ENCODE measurements around the gene KMT5B.

Gene KMT5B

DNA sequence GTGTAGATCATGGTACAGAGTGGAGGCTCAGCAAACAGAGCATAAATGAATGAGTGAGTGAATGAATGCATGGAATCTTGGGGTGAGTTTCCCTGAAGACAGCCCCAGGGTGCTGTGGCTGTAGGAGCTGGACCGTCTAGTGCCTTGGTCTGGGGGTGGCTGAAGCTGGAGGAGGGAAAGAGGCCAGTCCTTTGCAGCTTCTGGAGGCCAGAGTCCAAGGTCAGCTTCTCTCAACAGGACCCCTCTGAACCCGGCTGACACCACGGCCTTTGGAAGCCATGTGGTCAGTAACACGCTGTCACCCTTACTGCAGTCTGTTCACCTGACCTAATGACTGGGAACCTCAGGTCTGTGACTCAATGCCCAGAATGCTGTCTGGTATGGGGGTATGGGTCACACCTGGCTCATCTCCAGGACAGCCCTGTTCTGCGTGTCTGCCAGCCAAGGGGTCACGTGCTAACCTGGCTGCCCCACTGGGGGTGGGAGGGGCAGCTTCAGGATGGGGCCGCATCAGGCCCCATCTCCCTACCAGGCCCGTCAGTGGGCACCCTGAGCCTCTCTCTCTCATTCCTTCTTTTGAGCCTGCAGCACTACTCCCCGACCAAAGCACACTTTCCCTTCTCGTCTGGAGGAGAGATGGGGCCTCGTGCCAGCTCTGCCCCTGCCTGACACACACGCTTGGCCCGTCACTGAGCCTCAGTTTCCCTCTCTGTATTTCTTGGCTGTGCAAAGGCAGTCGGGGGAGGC, 67.8 kb downstream of the KMT5B start:
- DNase-seq (ENCODE audit: low read depth) = no peak

DNA sequence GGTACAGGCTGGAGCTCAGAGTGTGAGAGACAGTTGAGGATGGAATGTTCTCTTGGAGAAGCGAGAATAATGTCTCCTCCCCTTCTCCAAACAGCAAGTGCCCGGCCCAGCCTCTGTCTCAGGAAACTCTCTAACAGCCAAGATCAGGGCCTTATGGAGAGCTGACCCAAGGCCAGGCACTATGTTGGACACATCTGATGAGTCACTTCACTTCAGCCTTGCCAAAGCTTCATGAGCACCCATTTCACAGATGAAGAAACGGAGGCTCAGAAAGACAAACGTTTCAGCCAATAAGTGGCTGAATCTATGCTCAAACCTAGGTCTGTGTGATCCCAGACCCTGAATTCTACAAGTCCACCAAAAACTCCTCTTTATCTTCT, 69.8 kb downstream of the KMT5B start:
- no peak for DNase-seq (ENCODE audit: low read depth)

GRCh38 chr11:68142441-68143309, 70.4 kb downstream of the KMT5B start:
- DNase-seq (ENCODE audit: low read depth) = no peak

DNA sequence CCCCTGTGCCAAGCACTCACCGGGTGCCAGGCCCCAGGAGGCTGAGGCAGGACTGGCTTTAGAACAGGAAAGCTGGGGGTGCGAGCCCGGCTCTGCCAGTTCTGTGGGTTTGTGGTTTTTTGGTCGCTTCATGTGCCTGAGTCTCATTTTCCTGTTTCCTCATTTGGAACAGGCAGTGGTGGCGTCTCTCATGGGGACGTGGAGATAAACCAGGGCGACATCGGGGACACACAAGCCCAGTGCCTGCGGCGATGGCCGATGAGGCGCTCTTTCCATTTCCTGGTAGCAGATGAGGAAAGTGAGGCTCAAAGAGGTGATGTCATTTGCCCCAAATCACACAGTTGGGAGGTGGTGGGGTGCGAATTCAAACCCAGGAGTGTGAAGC, 71.1 kb downstream of the KMT5B start:
- DNase-seq (ENCODE audit: low read depth) = no peak

DNA sequence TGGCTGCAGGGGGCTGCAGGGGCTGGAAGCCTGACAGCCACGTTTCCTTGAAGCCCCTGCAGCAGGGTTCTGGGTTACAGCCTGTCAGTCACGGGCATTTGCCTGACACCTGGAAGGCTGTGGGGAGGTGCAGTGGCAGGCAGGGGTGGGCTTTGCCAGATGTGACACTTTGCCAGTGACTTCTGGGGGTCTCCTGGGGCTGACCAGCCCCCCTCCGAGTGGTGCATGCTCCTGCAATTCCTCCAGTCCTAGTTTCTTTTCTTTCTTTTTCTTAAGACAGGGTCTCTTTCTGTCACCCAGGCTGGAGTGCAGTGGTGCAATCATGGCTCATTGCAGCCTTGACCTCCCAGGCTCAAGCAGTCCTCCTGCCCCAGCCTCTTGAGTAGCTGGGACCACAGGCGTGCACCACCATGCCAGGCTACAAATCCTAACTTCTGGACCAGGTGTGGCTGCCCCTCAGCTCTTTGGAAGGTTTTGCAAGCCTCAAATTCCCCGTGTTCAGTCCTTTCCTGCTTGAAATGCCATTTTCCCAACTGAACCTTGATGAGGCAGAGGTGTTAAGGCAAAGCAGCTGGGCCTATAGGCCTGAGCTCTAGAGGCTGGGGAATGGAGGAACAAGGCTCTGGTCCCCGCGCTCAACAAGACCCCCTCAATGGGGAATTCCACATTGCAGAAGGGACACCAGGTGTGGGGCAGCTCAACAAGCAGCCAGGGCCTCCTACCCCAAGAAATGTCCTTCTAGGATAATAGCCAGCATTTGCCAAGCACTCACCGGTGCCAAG, 71.7 kb downstream of the KMT5B start:
- DNase-seq (ENCODE audit: low read depth) = no peak

- no peak for DNase-seq (ENCODE audit: low read depth)
Measured at GRCh38 chr11:68140496-68141245, 72.4 kb downstream of the KMT5B start.

DNA sequence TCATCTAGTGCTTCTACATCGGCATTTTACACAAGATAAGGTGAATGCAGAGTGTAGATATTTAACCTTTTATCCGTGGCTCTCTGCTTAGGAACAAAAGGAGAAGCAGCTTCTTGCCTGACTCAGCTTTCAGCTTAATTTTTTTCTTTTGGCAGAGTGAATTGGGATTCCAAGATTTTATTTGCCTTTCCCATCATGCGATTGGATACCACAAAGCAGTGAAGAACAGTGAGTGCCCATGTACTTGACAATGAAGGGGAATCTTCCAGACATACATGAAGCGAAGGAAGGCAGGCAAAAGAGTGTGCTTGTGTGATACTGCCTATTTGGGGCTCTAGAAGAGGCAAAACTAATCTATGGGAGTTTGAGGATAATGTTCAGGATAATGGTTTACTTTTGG, 74.9 kb downstream of the KMT5B start:
- DNase-seq (ENCODE audit: low read depth) = no peak

DNA sequence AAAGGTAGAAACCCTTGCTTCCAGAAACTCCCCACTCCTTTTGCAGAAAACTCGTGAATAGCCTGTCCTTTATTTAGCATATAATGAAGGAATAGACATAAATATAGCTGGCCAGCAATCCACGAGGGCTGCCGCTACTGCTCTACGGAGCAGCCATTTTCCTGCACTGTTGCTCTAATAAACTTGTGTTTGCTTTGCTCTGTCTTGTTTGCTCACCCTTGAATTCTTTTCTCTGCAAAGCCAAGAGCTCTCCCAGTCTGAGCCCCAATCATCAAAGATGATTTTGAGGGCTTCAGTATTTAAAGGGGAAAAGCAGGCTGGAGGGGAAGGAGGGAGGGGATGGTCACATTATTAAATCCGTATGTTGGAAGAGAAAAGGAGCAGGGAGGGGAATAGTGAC, 75.3 kb downstream of the KMT5B start:
- DNase-seq (ENCODE audit: low read depth) = no peak

DNA sequence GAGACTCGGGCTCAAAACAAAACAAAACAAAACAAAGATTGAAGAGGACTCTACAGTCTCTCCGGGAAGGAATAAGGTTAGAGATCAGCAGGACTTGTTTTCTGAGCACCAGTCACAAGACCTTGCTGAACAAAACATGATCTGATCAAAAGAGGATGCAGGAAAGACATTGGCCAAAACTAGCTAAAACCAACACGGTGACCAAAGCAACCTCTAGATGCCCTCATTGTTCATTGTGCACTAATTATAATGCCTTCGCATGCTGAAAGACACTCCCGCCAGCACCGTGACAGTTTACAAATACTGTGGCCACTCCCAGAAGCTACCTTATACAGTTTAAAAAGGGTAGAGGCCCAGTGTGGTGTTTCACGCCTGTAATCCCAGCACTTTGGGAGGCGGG, 76.2 kb downstream of the KMT5B start:
- DNase-seq (ENCODE audit: low read depth) = no peak

GRCh38 chr11:68135161-68135560, 77.9 kb downstream of the KMT5B start:
- DNase-seq (ENCODE audit: low read depth) = no peak

- DNase-seq (ENCODE audit: low read depth) = no peak
Measured at GRCh38 chr11:68133761-68134160, 79.3 kb downstream of the KMT5B start.

GRCh38 chr11:68130121-68130520, 83.0 kb downstream of the KMT5B start:
- no peak for DNase-seq (ENCODE audit: low read depth)

DNA sequence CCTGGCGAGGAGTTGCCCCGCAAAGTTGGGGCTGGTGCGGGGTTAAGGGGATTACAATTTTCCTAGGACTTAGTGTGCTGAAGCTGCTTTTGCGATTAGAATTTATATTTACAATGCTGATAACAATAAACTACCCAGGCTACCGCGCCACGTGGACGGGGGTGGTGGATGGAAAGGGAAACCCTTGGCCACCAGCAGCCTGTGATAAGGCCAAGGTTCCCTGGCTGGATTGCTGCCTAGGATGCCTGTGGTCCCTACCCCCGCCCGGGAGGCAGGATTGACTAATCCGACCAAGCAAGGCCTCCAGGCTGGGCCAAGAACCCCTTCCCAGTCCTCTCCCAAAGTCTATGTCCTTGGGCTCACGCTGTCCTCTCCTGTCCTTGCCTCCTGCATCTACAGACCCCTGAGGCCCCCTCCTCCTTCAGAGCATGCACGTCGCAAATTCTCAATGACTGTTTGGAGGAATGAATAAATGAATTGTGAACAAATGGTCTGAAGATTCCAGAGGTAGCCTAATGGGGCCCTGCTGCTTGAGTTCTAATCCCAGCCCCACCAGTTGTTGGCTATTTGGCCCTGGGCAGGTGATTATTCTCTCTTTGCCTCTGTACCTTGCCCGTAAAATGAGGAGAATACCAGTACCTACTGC, 84.3 kb downstream of the KMT5B start:
- peak; percentile 81 for DNase-seq (ENCODE audit: low read depth)

GRCh38 chr11:68127714-68128681, 85.1 kb downstream of the KMT5B start:
- peak; percentile 45 for DNase-seq (ENCODE audit: low read depth)

GRCh38 chr11:68125164-68125563, 87.9 kb downstream of the KMT5B start:
- no peak for DNase-seq (ENCODE audit: low read depth)

- no peak for DNase-seq (ENCODE audit: low read depth)
Measured at GRCh38 chr11:68122936-68123539, 90.1 kb downstream of the KMT5B start.

DNA sequence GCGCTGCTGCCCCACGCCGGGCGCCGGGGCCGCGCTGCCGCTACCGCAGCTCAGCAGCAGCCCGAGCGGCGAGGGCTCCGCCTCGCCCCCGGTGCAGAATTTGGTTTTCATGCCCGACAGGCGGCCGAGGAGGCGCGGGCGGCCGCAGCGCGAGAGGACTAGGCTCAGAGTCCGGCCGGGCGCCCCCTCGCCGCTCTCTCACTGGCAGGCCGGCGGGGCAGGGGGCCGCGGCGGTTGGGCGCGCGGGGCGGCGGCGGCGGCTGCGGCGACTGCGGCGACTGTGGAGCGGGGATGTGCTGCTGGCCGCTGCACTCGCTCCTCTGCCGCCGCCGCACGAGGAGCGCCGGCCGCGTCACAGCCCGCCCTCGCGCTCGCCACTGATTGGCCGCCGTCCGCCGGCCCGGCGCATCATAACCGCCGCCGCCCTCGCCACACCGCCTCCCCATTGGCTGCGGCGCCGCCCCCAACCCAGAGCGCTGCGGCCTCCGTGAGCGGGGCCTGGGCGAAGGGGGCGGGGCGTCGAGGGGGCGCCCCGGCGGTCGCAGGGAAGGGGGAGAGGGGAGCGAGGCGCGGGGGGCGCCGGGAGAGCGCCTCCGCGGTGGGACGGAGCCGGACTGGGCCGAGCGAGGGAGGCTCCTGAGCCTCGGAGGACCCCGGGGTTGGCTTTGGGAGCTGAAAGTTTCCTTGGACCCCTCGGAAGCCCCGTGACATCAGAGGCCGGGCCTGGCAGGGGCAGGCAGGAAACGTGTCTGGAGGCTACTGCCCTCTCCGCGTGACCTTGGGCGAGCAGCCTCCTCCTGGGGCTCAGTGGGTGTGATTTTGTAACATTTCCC, 91.8 kb downstream of the KMT5B start, which contains the start of gene CHKA:
CHKA (minus strand) TSS at position 322 of the 833 bp plus-strand sequence; CDS start at position 111, 211 bp downstream.
- peak; percentile 88 for DNase-seq (ENCODE audit: low read depth)

DNA sequence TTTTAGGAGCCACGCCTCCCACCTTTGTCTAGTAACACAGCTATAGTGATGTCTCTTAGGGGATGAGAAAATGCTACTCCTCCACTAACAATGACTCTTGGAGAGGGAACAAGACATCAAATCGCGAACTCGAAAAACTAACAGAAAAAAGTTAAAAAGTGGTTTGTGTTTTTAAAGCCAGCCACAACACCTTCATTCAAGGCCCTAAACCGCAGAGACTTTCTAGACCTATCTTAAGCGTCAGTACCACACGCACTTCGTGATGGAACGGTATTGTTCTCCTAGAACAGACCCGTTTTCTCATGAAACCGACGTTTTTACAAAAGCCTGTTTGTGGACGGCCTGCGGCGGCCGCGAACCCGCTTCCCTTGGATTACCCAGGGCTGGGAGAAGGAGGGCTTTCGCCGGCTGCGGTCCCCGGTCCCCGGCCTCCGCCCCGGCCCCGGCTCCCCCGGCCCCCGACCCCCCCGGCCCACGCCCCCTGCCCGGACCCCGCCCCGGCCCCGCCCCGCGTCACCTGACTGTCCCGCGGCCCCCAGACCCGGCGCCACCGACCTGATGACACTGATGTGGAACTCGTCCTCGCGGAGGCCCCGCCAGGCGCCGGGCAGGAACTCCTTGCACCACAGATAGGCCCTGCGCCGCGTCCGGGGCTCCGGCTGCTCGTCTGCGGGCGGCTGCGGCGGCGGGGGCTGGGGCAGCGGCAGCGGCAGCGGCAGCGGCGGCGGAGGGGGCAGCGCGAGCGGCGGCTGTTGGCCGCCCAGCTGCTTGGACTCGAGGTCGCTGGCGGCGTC, 92.6 kb downstream of the KMT5B start:
- peak; percentile 18 for DNase-seq (ENCODE audit: low read depth)
